ENCODE measurements around the gene DCBLD1. TPM values are rescaled to one million over a fixed set of nuclear protein-coding genes. Genes with fewer than 3 reads are reported as not detected.
A peak's percentile ranks its signal among the peaks of the same experiment; 100 is the strongest.
"Not testable (repeated sequence)": the region's sequence is repeated elsewhere in the genome, so short reads cannot be mapped to it uniquely, and the experiment has no call there.

Gene DCBLD1
- total RNA-seq, 2 donors from 2014 or later = 4.1 to 8.2 TPM

GRCh38 chr6:117514655-117515054 is 32.2 kb downstream of the DCBLD1 start:
- DNase-seq (no peak), ATAC-seq (no peak)
- intact Hi-C loops (cut with DNase I) = no loop called here

GRCh38 chr6:117515326-117515725 is 32.9 kb downstream of the DCBLD1 start:
- intact Hi-C loops (cut with DNase I) = no loop called here
- DNase-seq (no peak), ATAC-seq (peak in 1 of 2 donors; percentile 66)

GRCh38 chr6:117517995-117518394 is 35.5 kb downstream of the DCBLD1 start:
- DNase-seq; intact Hi-C loops (cut with DNase I); ATAC-seq: not testable (repeated sequence)

GRCh38 chr6:117518870-117519269 is 36.4 kb downstream of the DCBLD1 start:
- intact Hi-C loops (cut with DNase I) = no loop called here
- no peak for ATAC-seq

GRCh38 chr6:117520603-117521395 is 38.3 kb downstream of the DCBLD1 start:
- DNase-seq = no peak
- ATAC-seq = no peak
- intact Hi-C loops (cut with DNase I) = no loop called here

More at GRCh38 chr6:117518870-117519269, 36.4 kb downstream of the DCBLD1 start:
- no peak for DNase-seq

- peak in 1 of 2 donors; percentile 33 for ATAC-seq
- intact Hi-C loops (cut with DNase I) = no loop called here
- DNase-seq = no peak
Observed at GRCh38 chr6:117521791-117522502, 39.5 kb downstream of the DCBLD1 start.

GRCh38 chr6:117525607-117526006 is 43.1 kb downstream of the DCBLD1 start:
- intact Hi-C loops (cut with DNase I) = no loop called here
- no peak for DNase-seq
- no peak for ATAC-seq

GRCh38 chr6:117530467-117531242 is 48.2 kb downstream of the DCBLD1 start:
- ATAC-seq (peak in 1 of 2 donors; percentile 50), DNase-seq (no peak)
- intact Hi-C loops (cut with DNase I) = no loop called here

GRCh38 chr6:117531346-117531745 is 48.9 kb downstream of the DCBLD1 start:
- ATAC-seq = no peak
- no peak for DNase-seq
- intact Hi-C loops (cut with DNase I) = no loop called here

- intact Hi-C loops (cut with DNase I) = no loop called here
- no peak for DNase-seq
- ATAC-seq = no peak
Observed at GRCh38 chr6:117531809-117532725, 49.6 kb downstream of the DCBLD1 start.

- no peak for DNase-seq
- intact Hi-C loops (cut with DNase I) = no loop called here
- no peak for ATAC-seq
Observed at GRCh38 chr6:117533775-117534174, 51.3 kb downstream of the DCBLD1 start.

GRCh38 chr6:117534974-117535373 is 52.5 kb downstream of the DCBLD1 start:
- intact Hi-C loops (cut with DNase I) = no loop called here
- DNase-seq = no peak
- ATAC-seq = no peak

- DNase-seq (no peak), ATAC-seq (no peak)
- intact Hi-C loops (cut with DNase I) = no loop called here
Observed at GRCh38 chr6:117536317-117536716, 53.8 kb downstream of the DCBLD1 start.

GRCh38 chr6:117538615-117539014 is 56.1 kb downstream of the DCBLD1 start:
- DNase-seq = no peak
- intact Hi-C loops (cut with DNase I) = no loop called here
- ATAC-seq = no peak

GRCh38 chr6:117540670-117541069 is 58.2 kb downstream of the DCBLD1 start:
- ATAC-seq = no peak
- intact Hi-C loops (cut with DNase I) = no loop called here
- no peak for DNase-seq

GRCh38 chr6:117542493-117542892 is 60.0 kb downstream of the DCBLD1 start:
- no peak for ATAC-seq
- intact Hi-C loops (cut with DNase I) = no loop called here
- DNase-seq = no peak

GRCh38 chr6:117544716-117545115 is 62.2 kb downstream of the DCBLD1 start:
- intact Hi-C loops (cut with DNase I) = no loop called here
- ATAC-seq (no peak), DNase-seq (no peak)

GRCh38 chr6:117545161-117545595 is 62.7 kb downstream of the DCBLD1 start:
- DNase-seq = no peak
- no peak for ATAC-seq
- intact Hi-C loops (cut with DNase I) = no loop called here

- ATAC-seq = no peak
- no peak for DNase-seq
- intact Hi-C loops (cut with DNase I) = no loop called here
Observed at GRCh38 chr6:117546674-117547073, 64.2 kb downstream of the DCBLD1 start.
